ENCODE data around the gene MAPKAP1. TPM values are rescaled to one million over a fixed set of nuclear protein-coding genes. Genes with fewer than 3 reads are reported as not detected.

MAPKAP1 gene
- polyA plus RNA-seq, 3 donors: 39.9 to 57.5 (median 44.1) TPM

- Histone ChIP-seq H3K36me3 (replicated peaks in 1 of 2; ENCODE audit: control insufficient read depth in 1 of 2, insufficient read depth in 2 of 2, low read length in 2 of 2) (no peaks in the 10 kb centered on the region), H2AFZ (ENCODE audit: insufficient read depth, low read depth, low read length, poor library complexity, severe bottlenecking) (no peak overlapping the region), H3K27me3 (ENCODE audit: control insufficient read depth in 2 of 2, insufficient read depth in 2 of 2, low read length in 2 of 2) (no peaks in the 10 kb centered on the region), H3K9ac (ENCODE audit: insufficient read depth, low read length, poor library complexity, severe bottlenecking) (no peak overlapping the region), H3K4me1 (ENCODE audit: control insufficient read depth in 1 of 2, insufficient read depth in 2 of 2, low read length in 2 of 2) (no peaks in the 10 kb centered on the region), H3K27ac (ENCODE audit: low read depth in 1 of 2, low read length in 2 of 2) (no peak overlapping the region), H4K20me1 (ENCODE audit: insufficient read depth, low read length) (no peaks in the 10 kb centered on the region), H3K4me3 (replicated peaks in 1 of 3; ENCODE audit: low read depth in 2 of 3, low read length in 3 of 3) (no peak overlapping the region), H3K79me2 (ENCODE audit: insufficient read depth, low read length) (no peaks in the 10 kb centered on the region), H3K9me3 (replicated peaks in 1 of 2; ENCODE audit: control insufficient read depth in 1 of 2, insufficient read depth in 1 of 2, low read length in 2 of 2) (no peaks in the 10 kb centered on the region), H3K4me2 (replicated peaks; ENCODE audit: extremely low read depth, low read length, poor library complexity, severe bottlenecking) (no peak overlapping the region)
- peaks cover 0 to 3% (median 0%) of the 10 kb centered on the region in 3 donors for H3K27me3 Mint-ChIP-seq (ENCODE audit: low read depth in 3 of 3)
- no peaks in the 10 kb centered on the region for H3K36me3 Mint-ChIP-seq
- no peak overlapping the region for H3K4me3 Mint-ChIP-seq
- H3K27ac Mint-ChIP-seq: no peak overlapping the region
- no peak for DNase-seq
- intact Hi-C loops (cut with micrococcal nuclease): no loop called here
- no peak for TF ChIP-seq CTCF (IDR thresholded peaks at IDR 0.05)
- peaks cover 0 to 2% (median 0%) of the 10 kb centered on the region in 7 donors for H3K9me3 Mint-ChIP-seq
- WGBS (ENCODE audit: insufficient coverage): 78% methylated on average over 1 of the region's 6 CpGs
- no peaks in the 10 kb centered on the region for H3K4me1 Mint-ChIP-seq
Observed at GRCh38 chr9:125421166-125421565, 285.8 kb downstream of the MAPKAP1 start.

- Histone ChIP-seq H3K9me3 (replicated peaks in 1 of 2; ENCODE audit: control insufficient read depth in 1 of 2, insufficient read depth in 1 of 2, low read length in 2 of 2) (no peaks in the 10 kb centered on the region), H3K4me2 (replicated peaks; ENCODE audit: extremely low read depth, low read length, poor library complexity, severe bottlenecking) (no peak overlapping the region), H3K27me3 (ENCODE audit: control insufficient read depth in 2 of 2, insufficient read depth in 2 of 2, low read length in 2 of 2) (no peaks in the 10 kb centered on the region), H3K79me2 (ENCODE audit: insufficient read depth, low read length) (no peaks in the 10 kb centered on the region), H3K36me3 (replicated peaks in 1 of 2; ENCODE audit: control insufficient read depth in 1 of 2, insufficient read depth in 2 of 2, low read length in 2 of 2) (no peaks in the 10 kb centered on the region), H4K20me1 (ENCODE audit: insufficient read depth, low read length) (no peaks in the 10 kb centered on the region), H2AFZ (ENCODE audit: insufficient read depth, low read depth, low read length, poor library complexity, severe bottlenecking) (no peak overlapping the region), H3K4me3 (replicated peaks in 1 of 3; ENCODE audit: low read depth in 2 of 3, low read length in 3 of 3) (no peak overlapping the region), H3K4me1 (ENCODE audit: control insufficient read depth in 1 of 2, insufficient read depth in 2 of 2, low read length in 2 of 2) (no peaks in the 10 kb centered on the region), H3K9ac (ENCODE audit: insufficient read depth, low read length, poor library complexity, severe bottlenecking) (no peak overlapping the region), H3K27ac (ENCODE audit: low read depth in 1 of 2, low read length in 2 of 2) (no peak overlapping the region)
- no peak for DNase-seq
- WGBS (ENCODE audit: insufficient coverage): no CpG with 5 or more reads among the region's 3 CpGs
- H3K36me3 Mint-ChIP-seq: no peaks in the 10 kb centered on the region
- H3K9me3 Mint-ChIP-seq: peaks cover 0 to 2% (median 0%) of the 10 kb centered on the region in 7 donors
- H3K27ac Mint-ChIP-seq: no peak overlapping the region
- peaks cover 0 to 5% (median 2%) of the 10 kb centered on the region in 3 donors for H3K27me3 Mint-ChIP-seq (ENCODE audit: low read depth in 3 of 3)
- no peaks in the 10 kb centered on the region for H3K4me1 Mint-ChIP-seq
- no peak for TF ChIP-seq CTCF (IDR thresholded peaks at IDR 0.05)
- intact Hi-C loops (cut with micrococcal nuclease): no loop called here
- no peak overlapping the region for H3K4me3 Mint-ChIP-seq
Observed at GRCh38 chr9:125418404-125418803, 288.6 kb downstream of the MAPKAP1 start.
